Breast epithelium (tissue), 4 donors: ENCODE data around the gene EGFLAM. TPM values are rescaled to one million over a fixed set of nuclear protein-coding genes. Genes with fewer than 3 reads are reported as not detected.

Source experiments
- DNase-seq, 2 donors: peaks; one replicate each; pipeline ENCODE4 v3.0.0-alpha.2; 2019; ENCODE audit warnings: low spot score in 2 of 2
- H3K27ac ChIP-seq, 2 donors: fragments of 200-600 bp; sonication (generic) in 1 of 2; one replicate each; pipeline ENCODE4 v1.5.1; 2016 to 2019; ENCODE audit warnings: mild to moderate bottlenecking in 1 of 2
- H3K27me3 ChIP-seq, 2 donors: fragments of 200-600 bp; sonication (generic) in 1 of 2; one replicate each; pipeline versions ENCODE4 v1.5.1 to v1.6.0; 2017 to 2019; ENCODE audit warnings: control low read depth in 1 of 2, mild to moderate bottlenecking in 1 of 2
- H3K36me3 ChIP-seq: fragments of 200-600 bp; one replicate; pipeline ENCODE4 v1.5.1; 2019
- H3K4me1 ChIP-seq, 2 donors: fragments of 200-600 bp; sonication (generic); one replicate each; pipeline ENCODE4 v1.5.1; 2016 to 2019; ENCODE audit warnings: control low read depth in 1 of 2
- H3K4me3 ChIP-seq, 3 donors: fragments of 200-600 bp; sonication (generic); 1 replicate in 2 of 3; 2 replicates in 1 of 3; pipeline ENCODE4 v1.5.1; 2016 to 2019; ENCODE audit warnings: mild to moderate bottlenecking in 3 of 3, moderate library complexity in 2 of 3
- H3K9me3 ChIP-seq, 2 donors: fragments of 200-600 bp; sonication (generic) in 1 of 2; one replicate each; pipeline ENCODE4 v1.5.1; 2016 to 2019; ENCODE audit warnings: control low read depth in 1 of 2
- CTCF ChIP-seq, 3 donors: fragments of 450-650 bp; IDR thresholded peaks; one replicate each; pipeline ENCODE4 v1.5.1; 2016 to 2017; ENCODE audit warnings: antibody characterized with exemption in 3 of 3, mild to moderate bottlenecking in 3 of 3, moderate library complexity in 3 of 3
- POLR2A ChIP-seq: fragments of 450-650 bp; IDR thresholded peaks from one replicate; pipeline ENCODE4 v1.6.1; 2016; ENCODE audit warnings: antibody characterized with exemption, mild to moderate bottlenecking, moderate library complexity
- POLR2AphosphoS5 ChIP-seq, 3 donors: sonication (generic); formaldehyde crosslinking; IDR thresholded peaks; one replicate each; pipeline ENCODE4 v1.6.1; 2017; ENCODE audit warnings: antibody characterized with exemption in 3 of 3
- intact Hi-C: fragments of 100-400 bp; cut with DNase I; formaldehyde crosslinking; loops from one replicate; pipeline ENCODE4 v1.15.1; 2023; ENCODE audit warnings: low total_unique reads
- total RNA-seq, 3 donors: library from RNA; depleted of rRNA; stranded (reverse); fragments of >200 nt; gene quantifications; one replicate each; pipeline ENCODE4 v1.1.0, GENCODE V29; 2016

Gene EGFLAM
- total RNA-seq, 3 donors from 2014 or later: 19.5 to 31.5 (median 30.5) TPM

GRCh38 chr5:38463634-38464521 is 205.5 kb downstream of the EGFLAM start:
- intact Hi-C loops: no loop called here
- Histone ChIP-seq H3K36me3 (no peaks in the 10 kb centered on the region), H3K4me3 (no peak overlapping the region), H3K4me1 (peaks cover 30 to 36% of the 10 kb centered on the region in 2 donors), H3K9me3 (no peaks in the 10 kb centered on the region), H3K27me3 (no peaks in the 10 kb centered on the region), H3K27ac (peak overlapping the region; percentile 84 to 96)
- TF ChIP-seq POLR2AphosphoS5 (IDR thresholded peaks at IDR 0.05) (no peak), CTCF (IDR thresholded peaks at IDR 0.05) (no peak), POLR2A (no peak)
- DNase-seq: no peak

GRCh38 chr5:38465061-38465460 is 206.7 kb downstream of the EGFLAM start:
- DNase-seq: no peak
- no peaks in the 10 kb centered on the region for H3K9me3 ChIP-seq
- TF ChIP-seq POLR2AphosphoS5 (IDR thresholded peaks at IDR 0.05): no peak
- no peak for TF ChIP-seq POLR2A
- no peak for TF ChIP-seq CTCF (IDR thresholded peaks at IDR 0.05)
- H3K4me3 ChIP-seq: no peak overlapping the region
- H3K36me3 ChIP-seq: no peaks in the 10 kb centered on the region
- peak overlapping the region; percentile 84 to 96 for H3K27ac ChIP-seq
- no peaks in the 10 kb centered on the region for H3K27me3 ChIP-seq
- peaks cover 38% of the 10 kb centered on the region in 2 donors for H3K4me1 ChIP-seq
- intact Hi-C loops: no loop called here

DNA sequence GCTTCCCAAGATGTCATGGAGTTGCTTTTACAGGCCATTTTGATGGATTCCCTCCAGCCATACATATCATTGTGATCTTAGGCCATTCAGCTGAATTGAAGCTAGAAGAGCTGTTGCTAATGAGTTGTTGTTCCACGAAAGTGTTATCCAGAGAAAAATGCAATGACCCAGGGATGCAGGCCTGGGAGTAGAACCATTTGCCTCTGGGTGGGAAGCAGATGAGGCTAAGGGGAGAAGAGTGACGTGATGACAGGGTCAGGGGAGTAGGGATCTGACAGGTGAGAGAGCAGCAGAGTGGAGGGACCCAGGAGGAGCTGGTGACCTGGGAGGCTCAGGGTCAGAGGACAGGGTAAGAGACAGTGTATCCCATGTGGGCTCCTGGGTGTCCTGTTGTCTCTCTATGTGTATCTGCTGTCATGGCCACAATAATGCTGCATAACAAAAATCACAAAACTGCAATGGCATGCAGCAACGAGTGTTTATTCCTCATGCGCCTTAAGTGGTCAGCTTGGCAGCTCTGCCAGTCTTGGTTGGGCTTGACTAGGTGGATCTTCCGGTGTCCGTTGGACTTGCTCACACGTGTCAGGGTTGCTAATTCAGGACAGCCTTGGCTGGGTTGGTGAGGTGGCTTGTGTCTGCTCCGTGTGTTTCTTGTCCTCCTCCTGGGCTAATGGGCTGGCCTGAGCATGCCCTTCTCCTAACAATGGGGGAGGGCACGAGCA is 207.5 kb downstream of the EGFLAM start:
- H3K27ac ChIP-seq: peak overlapping the region; percentile 84 to 96
- no peaks in the 10 kb centered on the region for H3K27me3 ChIP-seq
- H3K4me3 ChIP-seq: peak overlapping the region in 1 of 3 donors; percentile 52
- intact Hi-C loops: no loop called here
- TF ChIP-seq CTCF (IDR thresholded peaks at IDR 0.05): no peak
- TF ChIP-seq POLR2A: no peak
- no peak for TF ChIP-seq POLR2AphosphoS5 (IDR thresholded peaks at IDR 0.05)
- H3K9me3 ChIP-seq: no peaks in the 10 kb centered on the region
- H3K36me3 ChIP-seq: no peaks in the 10 kb centered on the region
- H3K4me1 ChIP-seq: peaks cover 38% of the 10 kb centered on the region in 2 donors
- no peak for DNase-seq

DNA sequence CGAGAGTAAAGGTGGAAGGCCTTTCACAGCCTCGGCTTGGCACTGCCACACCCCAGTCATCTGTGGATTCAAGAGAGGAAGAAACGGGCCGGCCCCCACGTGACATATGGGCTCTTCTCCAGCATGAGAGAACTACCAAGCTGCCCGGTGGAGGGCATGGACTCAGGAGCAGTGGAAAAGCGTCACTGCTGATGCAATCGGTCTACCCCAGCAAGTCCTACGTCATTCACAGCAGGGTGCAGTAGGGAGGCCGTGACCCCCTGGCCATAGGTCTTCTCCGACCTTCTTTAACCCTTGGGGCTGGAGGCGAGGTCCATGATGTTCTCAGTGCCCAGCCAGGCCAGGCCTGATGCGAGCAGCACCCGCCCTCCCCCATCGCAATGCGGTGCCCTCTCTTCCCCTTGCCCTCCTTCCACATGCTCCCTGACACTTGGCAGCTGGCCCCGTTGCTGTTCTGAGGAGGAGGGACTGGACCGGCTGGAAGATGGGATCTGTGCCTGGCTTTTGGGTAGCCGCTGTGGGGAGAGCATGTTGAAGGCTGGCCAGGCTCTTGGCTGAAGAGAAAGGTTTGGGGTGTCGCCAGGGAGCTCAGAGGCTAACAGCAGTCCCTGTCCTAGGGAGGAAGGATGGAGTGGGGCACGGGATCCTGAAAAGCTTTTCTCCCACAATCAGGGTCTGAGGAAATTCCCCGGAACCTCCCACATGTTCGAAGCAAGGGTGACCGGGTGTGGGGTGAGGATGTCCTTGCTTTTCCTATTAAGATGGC is 208.2 kb downstream of the EGFLAM start:
- H3K9me3 ChIP-seq: no peaks in the 10 kb centered on the region
- H3K4me1 ChIP-seq: peaks cover 38% of the 10 kb centered on the region in 2 donors
- peak overlapping the region; percentile 84 to 96 for H3K27ac ChIP-seq
- DNase-seq: peak in 1 of 2 donors; percentile 79
- no peaks in the 10 kb centered on the region for H3K36me3 ChIP-seq
- intact Hi-C loops: no loop called here
- no peaks in the 10 kb centered on the region for H3K27me3 ChIP-seq
- TF ChIP-seq CTCF (IDR thresholded peaks at IDR 0.05): no peak
- TF ChIP-seq POLR2AphosphoS5 (IDR thresholded peaks at IDR 0.05): peak in 2 of 3 donors; percentile 67 to 73
- H3K4me3 ChIP-seq: peak overlapping the region in 2 of 3 donors; percentile 24 to 52
